SKM-1 (cell line): ENCODE results near the gene HIP1.
A peak's percentile ranks its signal among the peaks of the same experiment; 100 is the strongest.
"Not testable (repeated sequence)": the region's sequence is repeated elsewhere in the genome, so short reads cannot be mapped to it uniquely, and the experiment has no call there.

Experiments used
- DNase-seq: peaks from one replicate; lab custom pipeline; 2025; ENCODE audit not compliant: unreplicated experiment; lab: John Stamatoyannopoulos, UW

HIP1 gene

GRCh38 chr7:75717746-75718145 lies 21.0 kb downstream of the HIP1 start:
- not testable (repeated sequence) for DNase-seq

- no peak for DNase-seq
Observed at GRCh38 chr7:75716992-75717626, 21.6 kb downstream of the HIP1 start.

DNA sequence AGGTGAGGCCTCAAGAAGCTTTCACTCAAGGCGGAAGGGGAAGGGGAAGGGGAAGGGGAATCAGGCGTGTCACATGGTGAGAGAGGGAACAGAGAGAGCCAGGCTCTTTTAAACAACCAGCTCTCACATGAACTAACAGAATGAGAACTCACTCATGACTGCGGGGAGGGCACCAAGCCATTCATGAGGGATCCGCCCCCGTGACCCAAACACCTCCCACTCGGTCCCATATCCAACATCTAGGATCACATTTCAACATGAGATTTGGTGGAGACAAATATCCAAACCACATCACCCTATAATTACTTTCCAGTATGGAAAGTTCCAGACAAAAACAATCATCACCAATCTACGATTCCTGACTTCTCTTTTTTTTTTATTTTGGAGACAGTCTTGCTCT lies 22.9 kb downstream of the HIP1 start:
- DNase-seq: no peak

GRCh38 chr7:75712517-75713361 lies 26.0 kb downstream of the HIP1 start:
- DNase-seq: no peak

DNA sequence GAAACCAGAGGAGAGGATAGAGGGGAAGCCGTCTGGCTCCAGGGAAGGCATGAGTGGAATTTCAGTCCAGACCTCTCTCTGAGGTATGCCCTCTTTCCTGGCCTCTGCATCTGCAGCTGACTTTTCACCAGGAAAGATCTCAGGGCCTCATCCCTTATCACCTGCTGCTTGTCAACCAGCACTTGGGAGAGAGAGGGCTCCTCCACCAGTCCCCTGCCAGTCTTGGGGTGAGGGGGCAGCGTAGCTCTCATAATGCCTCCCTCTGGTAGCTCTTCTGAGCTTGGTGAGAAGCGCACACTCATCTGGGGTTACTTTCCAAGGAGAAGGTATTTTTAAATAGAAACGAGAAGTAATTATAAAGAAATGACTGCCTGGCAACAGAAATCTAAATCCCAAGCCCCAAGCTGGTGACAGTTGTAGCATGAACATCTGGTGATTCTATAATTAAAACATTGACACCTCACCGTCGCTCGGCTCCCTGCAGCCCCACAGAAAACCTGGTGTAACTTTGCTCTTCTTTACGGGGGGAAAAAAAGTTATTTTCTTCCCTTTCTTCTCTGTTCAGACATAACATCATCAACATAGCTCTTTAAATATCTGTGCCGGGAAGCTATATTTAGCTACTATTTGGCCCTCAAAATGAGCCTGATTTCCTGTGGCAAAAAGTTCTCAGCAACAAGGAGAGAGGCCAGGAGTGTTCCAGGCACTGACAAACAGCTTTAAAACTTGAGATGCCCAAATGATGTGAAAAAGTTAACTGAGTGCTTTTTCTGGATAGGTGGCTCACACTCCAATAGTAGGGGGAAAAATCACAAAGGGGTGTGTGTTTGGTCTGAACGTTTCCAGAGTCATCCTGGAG lies 26.9 kb downstream of the HIP1 start:
- DNase-seq: peak; percentile 15

DNA sequence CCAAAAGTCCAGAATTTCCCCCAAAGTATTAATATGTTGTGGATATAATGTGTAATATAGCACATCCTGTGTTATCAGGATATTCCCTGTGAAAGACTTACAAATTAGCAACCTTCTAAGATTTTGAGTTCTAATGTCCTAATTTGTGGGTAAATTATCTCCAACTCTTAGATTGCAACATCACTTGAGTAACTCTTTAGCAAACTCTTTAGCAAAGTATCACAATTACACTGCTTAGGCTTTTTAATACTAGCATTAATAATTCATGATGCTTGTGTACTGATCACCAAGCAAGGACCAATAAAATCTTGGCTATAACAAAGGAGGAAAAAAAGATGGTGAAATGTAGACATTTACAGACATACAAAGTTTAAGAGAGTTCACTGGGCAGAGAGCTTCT lies 27.7 kb downstream of the HIP1 start:
- no peak for DNase-seq

GRCh38 chr7:75704928-75705327 lies 33.8 kb downstream of the HIP1 start:
- no peak for DNase-seq

DNA sequence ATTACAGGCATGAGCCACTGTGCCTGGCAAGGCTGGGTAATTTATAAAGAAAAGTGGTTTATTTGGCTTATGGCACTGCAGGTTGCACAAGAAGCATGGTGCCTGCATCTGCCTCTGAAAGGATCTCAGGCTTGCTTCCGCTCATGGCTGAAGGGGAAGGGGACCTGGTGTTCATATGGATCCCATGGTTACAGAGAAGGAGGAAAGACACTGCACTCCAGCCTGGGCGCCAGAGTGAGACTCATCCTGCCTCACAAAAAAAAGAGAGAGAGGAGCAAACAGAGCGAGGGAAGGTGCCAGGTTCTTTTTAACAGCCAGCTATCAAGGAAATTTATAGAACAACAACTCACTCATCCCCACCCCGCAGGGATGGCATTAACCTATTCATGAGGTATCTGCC lies 36.2 kb downstream of the HIP1 start:
- no peak for DNase-seq

GRCh38 chr7:75699993-75700392 lies 38.7 kb downstream of the HIP1 start:
- no peak for DNase-seq

DNA sequence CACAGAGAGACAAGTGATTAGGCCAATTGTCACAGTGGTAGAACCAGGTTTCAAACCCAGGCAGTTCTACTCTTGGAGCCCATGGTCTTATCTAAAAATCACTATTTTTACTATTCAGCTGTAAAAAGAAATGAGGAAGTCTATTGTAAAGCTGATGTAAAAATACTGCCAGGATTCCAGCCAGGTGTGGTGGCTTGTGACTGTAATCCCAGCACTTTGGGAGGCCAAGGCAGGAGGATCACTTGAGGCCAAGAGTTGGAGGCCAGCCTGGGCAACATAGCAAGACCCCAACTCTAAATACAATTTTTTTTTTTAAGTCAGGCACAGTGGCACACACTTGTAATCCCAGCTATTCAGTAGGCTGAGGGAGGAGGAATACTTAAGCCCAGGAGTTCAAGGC lies 40.4 kb downstream of the HIP1 start:
- DNase-seq: no peak

DNA sequence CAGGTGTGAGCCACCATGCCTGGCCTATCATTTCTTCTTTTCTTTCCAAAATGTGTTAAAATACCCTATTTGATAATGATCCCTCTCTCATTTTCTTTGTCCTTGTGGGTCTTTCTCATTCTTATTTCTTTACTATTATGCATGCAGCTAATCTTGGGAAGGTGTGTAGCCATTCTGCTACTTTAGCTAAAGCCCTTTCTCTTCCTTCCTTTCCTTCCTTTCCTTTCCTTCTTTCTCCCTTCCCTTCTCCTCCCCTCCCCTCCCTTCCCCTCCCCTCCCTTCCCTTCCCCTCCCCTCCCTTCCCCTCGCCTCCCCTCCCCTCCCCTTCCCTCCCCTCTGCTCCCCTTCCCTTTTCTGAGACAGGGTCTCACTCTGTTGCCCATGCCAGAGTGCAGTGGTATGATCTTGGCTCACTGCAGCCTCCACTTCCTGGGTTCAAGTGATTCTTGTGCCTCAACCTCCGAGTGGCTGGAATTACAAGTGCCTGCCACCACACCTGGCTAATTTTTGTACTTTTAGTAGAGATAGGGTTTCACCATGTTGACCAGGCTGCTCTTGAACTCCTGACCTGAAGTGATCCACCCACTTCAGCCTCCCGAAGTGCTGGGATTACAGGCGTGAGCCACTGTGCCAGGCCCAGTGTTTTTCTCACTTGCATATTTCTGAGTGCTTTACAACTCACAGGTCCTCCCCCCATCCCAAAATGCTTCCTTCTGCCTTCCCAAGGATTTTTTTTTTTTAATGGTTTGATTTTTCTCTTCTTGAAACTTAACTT lies 42.3 kb downstream of the HIP1 start:
- DNase-seq: no peak

DNA sequence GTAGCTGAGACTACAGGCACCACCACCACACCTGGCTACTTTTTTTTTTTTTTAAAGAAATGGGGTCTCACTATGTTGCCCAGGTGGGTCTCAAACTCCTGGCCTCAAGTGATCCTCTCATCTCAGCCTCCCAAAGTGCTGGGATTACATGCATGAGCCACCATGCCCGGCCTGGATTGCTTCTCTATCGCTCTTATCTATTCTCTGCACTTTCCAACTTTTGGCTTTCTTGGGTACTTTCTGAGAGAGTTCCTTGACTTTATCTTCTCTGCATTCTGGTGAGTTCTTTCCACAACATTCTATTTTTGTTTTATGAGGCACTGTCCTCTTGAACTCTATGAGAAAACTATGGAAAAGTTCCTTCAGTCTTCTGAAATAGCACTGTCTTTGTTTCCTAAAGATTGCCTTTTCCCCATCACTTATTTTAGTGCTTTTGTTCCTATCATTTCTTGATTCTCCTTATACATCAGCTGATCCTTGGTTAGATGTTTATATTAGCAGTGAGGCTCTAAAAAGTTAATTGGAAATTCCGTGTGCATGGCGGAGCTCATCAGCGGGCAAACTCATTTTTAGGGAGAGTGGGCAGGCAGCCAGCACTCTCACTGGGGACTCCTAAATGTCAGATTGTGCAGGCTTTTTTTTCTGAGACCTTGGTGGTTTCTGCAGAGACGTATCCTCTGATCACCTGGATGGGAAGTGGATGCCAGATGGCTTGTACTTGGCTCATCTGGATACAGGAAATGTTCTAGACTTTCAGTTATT lies 43.9 kb downstream of the HIP1 start:
- no peak for DNase-seq

- not testable (repeated sequence) for DNase-seq
Observed at GRCh38 chr7:75693668-75694067, 45.1 kb downstream of the HIP1 start.

DNA sequence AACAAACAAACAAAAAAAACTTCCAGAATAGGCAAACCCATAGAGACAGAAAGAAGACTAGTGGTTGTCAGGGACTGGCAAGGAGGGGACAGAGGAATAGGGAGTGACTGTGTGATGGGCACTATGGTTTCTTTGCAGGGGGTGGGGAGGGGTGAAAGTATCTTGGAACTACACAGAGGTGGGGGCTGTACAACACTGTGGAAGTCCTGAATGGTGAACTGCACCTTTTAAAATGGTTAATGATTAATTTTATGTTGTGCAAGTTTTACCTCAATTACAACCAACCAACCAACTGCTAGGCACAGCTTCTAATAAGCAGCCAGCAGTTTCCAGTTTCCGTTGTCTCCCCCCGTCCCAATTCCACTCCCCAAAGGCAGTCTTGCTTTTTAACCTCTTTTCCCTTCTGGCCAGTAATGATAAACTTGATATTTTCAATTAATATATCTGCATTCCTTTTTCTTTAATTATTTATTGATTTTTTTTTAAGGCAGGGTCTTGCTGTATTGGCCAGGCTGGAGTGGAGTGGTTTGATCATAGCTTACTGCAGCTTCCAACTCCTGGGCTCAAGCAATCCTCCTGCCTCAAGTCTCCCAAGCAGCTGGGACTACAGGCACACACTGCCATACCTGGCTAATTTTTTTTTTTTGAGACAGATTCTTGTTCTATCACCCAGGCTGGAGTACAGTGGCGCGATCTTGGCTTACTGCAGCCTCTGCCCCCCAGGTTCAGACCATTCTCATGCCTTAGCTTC lies 46.8 kb downstream of the HIP1 start:
- DNase-seq: no peak

- DNase-seq: no peak
Observed at GRCh38 chr7:75690121-75690523, 48.6 kb downstream of the HIP1 start.

DNA sequence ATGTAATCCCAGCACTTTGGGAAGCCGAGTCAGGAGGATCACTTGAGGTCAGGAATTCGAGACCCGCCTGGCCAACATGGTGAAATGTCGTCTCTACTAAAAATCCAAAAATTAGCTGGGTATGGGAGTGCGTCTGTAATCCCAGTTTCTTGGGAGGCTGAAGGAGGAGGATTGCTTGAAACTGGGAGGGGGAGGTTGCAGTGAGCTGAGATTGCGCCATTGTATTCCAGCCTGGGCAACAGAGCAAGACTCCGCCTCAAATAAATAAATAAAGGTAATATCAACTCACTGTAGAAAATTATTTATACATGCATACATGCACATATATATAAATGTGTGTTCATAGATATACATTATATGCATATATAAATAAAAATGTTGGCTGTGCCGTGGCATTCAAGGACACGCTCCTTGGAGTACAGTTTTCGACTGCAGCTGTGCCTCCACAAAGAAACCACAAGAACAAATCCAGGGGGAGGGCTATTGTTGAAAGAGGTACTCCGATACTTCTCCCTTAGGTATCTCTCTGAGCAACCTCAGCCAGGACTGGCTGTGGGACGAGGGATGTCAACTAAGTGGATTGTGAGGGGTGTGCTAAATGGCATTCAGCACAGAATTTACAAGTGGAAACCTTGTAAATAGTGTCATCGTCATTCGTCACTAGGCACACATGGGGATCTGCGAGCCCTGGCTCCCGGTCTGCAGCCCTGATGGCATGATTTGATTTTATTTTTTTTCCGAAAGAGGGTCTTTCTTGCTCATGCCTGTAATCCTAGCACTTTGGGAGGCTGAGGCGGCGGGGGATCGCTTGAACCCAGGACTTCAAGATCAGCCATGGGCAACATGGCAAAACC lies 49.3 kb downstream of the HIP1 start:
- no peak for DNase-seq

DNA sequence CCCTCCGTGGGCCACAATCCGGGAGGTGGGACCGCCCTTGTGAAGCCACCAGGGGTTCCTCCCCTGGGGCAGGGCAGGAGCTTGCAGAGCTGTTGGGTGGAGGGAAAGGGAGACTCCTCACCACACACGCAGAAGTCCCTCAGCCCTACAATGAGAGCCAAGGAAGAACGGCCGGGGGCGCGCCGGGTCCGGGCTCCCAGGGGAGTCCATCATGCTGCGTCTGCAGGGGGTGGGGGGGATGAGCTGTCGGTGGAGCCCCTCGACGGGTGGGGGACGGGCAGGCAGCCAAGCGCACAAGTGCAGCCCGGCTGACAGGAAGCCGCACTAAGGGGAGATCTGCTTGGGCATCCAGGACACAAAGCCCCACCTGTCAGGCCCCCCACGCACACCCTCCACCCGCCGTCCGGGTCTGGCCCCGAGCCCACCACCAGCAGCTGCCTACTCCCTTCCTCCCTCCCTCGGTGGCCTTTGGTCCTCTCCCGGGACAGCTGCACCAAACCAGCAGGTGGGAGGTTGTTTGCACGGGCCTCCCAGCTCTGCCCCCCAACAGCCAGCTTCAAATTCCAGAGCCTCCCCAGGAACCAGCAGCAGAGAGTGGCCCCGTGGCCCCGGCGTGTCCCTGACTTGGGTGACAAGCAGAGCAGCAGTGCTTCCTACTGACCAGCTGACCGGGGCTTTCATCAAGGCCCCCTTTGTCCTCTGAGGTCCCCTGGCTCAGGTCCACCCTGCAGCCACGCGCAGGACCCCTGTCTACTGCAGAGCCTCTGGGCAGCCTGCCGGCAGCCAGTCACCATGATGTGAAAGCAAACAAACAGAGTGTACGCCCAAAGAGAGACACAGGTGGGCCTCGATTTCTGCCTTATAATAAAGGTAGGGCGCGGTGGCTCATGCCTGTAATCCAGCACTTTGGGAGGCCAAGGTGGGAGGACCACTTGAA lies 50.3 kb downstream of the HIP1 start:
- DNase-seq: no peak
